Measurements from ENCODE around the gene CARD10. TPM values are rescaled to one million over a fixed set of nuclear protein-coding genes. Genes with fewer than 3 reads are reported as not detected.

The CARD10 gene
- polyA plus RNA-seq, 1 experiment: 5.8 TPM

DNA sequence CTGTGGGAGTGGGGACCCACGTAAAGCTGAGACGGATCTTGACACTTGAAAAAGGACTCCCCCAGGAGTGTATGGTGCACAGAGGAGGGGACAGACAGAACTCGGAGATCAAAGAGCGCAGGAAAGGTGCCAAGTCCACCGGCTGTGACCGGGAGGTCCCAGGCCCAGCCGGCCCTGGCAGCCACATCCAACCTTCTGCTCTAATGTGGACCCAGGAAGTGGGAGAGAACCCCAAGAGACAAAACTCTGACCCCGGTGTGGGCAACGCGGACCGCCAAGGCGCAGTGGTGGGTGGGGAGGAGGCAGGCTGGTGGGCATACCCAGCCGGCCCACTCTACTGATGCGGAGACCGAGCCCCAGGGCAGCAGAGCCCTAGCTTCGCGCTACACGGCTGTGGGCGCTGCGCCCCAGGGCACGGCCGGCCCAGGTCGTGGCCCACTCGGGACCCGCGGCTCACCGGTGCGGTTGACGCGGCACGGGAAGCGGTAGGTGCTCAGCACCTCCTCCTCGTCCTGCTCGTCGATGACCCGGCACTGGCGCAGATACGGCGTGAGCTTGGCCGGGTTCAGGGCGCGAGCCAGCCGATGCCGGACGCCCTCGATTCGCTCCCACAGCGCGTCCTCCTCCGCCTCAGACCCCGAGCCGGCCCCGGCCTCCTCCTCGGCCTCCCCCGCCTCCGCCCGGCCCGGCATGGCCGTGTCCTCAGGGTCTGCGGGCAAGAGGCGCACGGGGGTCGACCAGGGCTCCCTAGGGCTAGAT, 527 bp downstream of the CARD10 start:
- H3K4me3 ChIP-seq (ENCODE audit: low read depth, low read length): peak overlapping the region; percentile 69
- no peak overlapping the region for H3K27ac ChIP-seq (ENCODE audit: low read depth, low read length)
- POLR2A ChIA-PET: no interaction called here
- no peaks in the 10 kb centered on the region; the same call in 1 of the 2 replicates for H3K9me3 ChIP-seq (ENCODE audit: control insufficient read depth, insufficient read depth, low read length)
- no peaks in the 10 kb centered on the region for H3K27me3 ChIP-seq (ENCODE audit: control insufficient read depth, insufficient read depth, low read length)
- TF ChIP-seq, protein P1, sequence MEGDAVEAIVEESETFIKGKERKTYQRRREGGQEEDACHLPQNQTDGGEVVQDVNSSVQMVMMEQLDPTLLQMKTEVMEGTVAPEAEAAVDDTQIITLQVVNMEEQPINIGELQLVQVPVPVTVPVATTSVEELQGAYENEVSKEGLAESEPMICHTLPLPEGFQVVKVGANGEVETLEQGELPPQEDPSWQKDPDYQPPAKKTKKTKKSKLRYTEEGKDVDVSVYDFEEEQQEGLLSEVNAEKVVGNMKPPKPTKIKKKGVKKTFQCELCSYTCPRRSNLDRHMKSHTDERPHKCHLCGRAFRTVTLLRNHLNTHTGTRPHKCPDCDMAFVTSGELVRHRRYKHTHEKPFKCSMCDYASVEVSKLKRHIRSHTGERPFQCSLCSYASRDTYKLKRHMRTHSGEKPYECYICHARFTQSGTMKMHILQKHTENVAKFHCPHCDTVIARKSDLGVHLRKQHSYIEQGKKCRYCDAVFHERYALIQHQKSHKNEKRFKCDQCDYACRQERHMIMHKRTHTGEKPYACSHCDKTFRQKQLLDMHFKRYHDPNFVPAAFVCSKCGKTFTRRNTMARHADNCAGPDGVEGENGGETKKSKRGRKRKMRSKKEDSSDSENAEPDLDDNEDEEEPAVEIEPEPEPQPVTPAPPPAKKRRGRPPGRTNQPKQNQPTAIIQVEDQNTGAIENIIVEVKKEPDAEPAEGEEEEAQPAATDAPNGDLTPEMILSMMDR (IDR thresholded peaks at IDR 0.05; ENCODE audit: low read depth, low read length): no peak
- no peak for DNase-seq (ENCODE audit: low read depth, low spot score)
- CTCF ChIA-PET: no interaction called here

DNA sequence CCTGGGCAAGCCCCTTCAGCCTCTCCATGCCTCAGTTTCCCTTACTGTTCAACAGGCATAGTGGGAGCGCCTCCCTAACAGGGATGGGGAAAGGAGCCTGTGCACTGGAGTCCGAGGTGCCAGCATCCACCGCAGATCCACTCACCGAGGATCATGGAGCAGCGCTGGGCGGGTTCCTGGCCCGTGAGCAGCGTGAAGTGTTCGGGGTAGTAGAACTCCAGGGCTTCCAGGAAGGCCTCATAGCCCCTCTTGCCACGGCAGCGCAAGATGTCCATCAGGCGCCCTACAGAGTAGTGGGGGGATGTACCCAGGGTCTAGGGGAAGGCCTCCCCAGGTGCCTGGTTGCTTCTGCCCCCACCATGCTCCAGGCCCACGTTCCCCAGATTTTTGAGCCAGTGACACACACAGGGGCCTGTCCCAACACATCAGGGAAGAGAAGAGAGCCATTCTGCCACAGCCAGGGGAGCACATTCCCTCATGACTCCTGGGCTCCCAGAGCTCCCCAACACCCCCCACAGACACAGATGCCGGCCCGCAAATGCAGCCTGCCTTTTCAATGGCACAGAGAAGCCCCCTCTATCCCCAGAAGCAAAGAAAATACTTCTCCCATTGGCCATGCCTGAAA, 1.3 kb downstream of the CARD10 start:
- TF ChIP-seq, protein P1 (IDR thresholded peaks at IDR 0.05; ENCODE audit: low read depth, low read length): no peak
- Histone ChIP-seq H3K27ac (ENCODE audit: low read depth, low read length) (no peak overlapping the region), H3K4me3 (ENCODE audit: low read depth, low read length) (peak overlapping the region; percentile 69), H3K27me3 (ENCODE audit: control insufficient read depth, insufficient read depth, low read length) (no peaks in the 10 kb centered on the region), H3K9me3 (ENCODE audit: control insufficient read depth, insufficient read depth, low read length) (no peaks in the 10 kb centered on the region; the same call in 1 of the 2 replicates)
- DNase-seq (ENCODE audit: low read depth, low spot score): no peak
- ChIA-PET POLR2A (no interaction called here), CTCF (no interaction called here)

DNA sequence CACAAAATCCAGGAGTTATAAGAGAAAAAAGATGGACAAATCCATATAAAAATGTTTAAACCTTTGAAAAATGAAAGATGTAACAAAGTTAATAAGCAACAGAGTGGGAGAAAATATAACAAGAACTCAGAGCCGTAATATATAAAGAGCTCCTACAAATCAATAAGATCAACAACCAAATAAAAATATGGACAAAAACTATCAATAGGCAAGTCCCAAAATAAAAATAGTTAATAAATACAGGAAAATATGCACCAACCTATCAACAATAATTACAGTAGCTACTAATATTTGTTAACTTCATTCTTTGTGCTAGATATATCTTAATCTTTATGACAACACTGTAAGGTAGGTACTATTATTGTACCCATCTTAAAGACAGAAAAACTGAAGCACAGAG, 2.8 kb downstream of the CARD10 start:
- H3K9me3 ChIP-seq (ENCODE audit: control insufficient read depth, insufficient read depth, low read length): no peaks in the 10 kb centered on the region; the same call in 1 of the 2 replicates
- POLR2A ChIA-PET: no interaction called here
- no peak for DNase-seq (ENCODE audit: low read depth, low spot score)
- TF ChIP-seq, protein P1 (IDR thresholded peaks at IDR 0.05; ENCODE audit: low read depth, low read length): no peak
- no peaks in the 10 kb centered on the region for H3K27me3 ChIP-seq (ENCODE audit: control insufficient read depth, insufficient read depth, low read length)
- no peak overlapping the region for H3K27ac ChIP-seq (ENCODE audit: low read depth, low read length)
- CTCF ChIA-PET: interaction anchor here (1.0 kb wide), 1 partner anchor 76 kb away, joined by 3 read pairs; no protein-coding TSS in a partner anchor
- no peak overlapping the region for H3K4me3 ChIP-seq (ENCODE audit: low read depth, low read length)

DNA sequence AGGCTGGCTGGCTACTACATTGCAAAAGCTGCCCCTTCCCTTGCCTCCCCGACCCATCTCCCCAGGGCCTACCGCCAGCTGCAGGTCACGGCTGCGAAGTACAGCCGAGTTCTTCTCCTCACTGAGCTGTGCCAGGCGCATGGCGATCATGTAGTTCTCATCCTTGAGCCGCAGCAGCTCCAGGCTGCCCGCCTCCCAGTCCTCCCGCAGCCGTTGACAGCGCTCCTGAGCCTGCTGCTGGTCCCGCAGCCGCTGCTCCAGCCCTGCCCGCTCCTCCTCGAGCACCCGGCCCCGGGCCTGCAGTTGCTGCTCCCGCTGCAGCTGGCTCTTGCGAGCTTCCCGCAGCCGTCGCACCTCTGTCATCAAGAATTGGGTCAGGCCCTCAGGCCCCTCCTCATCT, 3.3 kb downstream of the CARD10 start:
- CTCF ChIA-PET: interaction anchor here (1.0 kb wide), 1 partner anchor 77 kb away, joined by 3 read pairs; no protein-coding TSS in a partner anchor
- POLR2A ChIA-PET: no interaction called here

More for the DNA sequence above, 3.3 kb downstream of the CARD10 start:
- Histone ChIP-seq H3K9me3 (ENCODE audit: control insufficient read depth, insufficient read depth, low read length) (no peaks in the 10 kb centered on the region; the same call in 1 of the 2 replicates), H3K4me3 (ENCODE audit: low read depth, low read length) (no peak overlapping the region), H3K27me3 (ENCODE audit: control insufficient read depth, insufficient read depth, low read length) (no peaks in the 10 kb centered on the region), H3K27ac (ENCODE audit: low read depth, low read length) (no peak overlapping the region)
- no peak for DNase-seq (ENCODE audit: low read depth, low spot score)
- TF ChIP-seq, protein P1 (IDR thresholded peaks at IDR 0.05; ENCODE audit: low read depth, low read length): no peak

All from AG04450 (cell line).